ENCODE data around the gene NXF3.
"Not testable (repeated sequence)": the region's sequence is repeated elsewhere in the genome, so short reads cannot be mapped to it uniquely, and the experiment has no call there.

NXF3 gene

GRCh38 chrX:103092942-103093341 lies at the start of gene NXF3:
TSS of gene NXF3 (minus strand) at chrX:103093143. CDS start at chrX:103093023, 120 bp downstream.
- DNase-seq (ENCODE audit: low read depth in 2 of 2): no peak

GRCh38 chrX:103136528-103136927 lies 43.6 kb upstream of the NXF3 start:
- DNase-seq (ENCODE audit: low read depth in 2 of 2): not testable (repeated sequence)

GRCh38 chrX:103124284-103124683 lies 31.3 kb upstream of the NXF3 start:
- DNase-seq (ENCODE audit: low read depth in 2 of 2): no peak

- no peak for DNase-seq (ENCODE audit: low read depth in 2 of 2)
These were observed 27.8 kb upstream of the NXF3 start for GRCh38 chrX:103120748-103121147.

GRCh38 chrX:103116970-103117369 lies 24.0 kb upstream of the NXF3 start:
- not testable (repeated sequence) for DNase-seq (ENCODE audit: low read depth in 2 of 2)

- not testable (repeated sequence) for DNase-seq (ENCODE audit: low read depth in 2 of 2)
These were observed 16.6 kb upstream of the NXF3 start for GRCh38 chrX:103109497-103109896.

- DNase-seq (ENCODE audit: low read depth in 2 of 2): no peak
These were observed 14.9 kb upstream of the NXF3 start for GRCh38 chrX:103107836-103108235.

GRCh38 chrX:103107227-103107737 lies 14.3 kb upstream of the NXF3 start:
- not testable (repeated sequence) for DNase-seq (ENCODE audit: low read depth in 2 of 2)

- not testable (repeated sequence) for DNase-seq (ENCODE audit: low read depth in 2 of 2)
These were observed 11.4 kb upstream of the NXF3 start for GRCh38 chrX:103104370-103104769.

- DNase-seq (ENCODE audit: low read depth in 2 of 2): not testable (repeated sequence)
These were observed 10.9 kb upstream of the NXF3 start for GRCh38 chrX:103103866-103104265.

- DNase-seq (ENCODE audit: low read depth in 2 of 2): no peak
These were observed 8.5 kb upstream of the NXF3 start for GRCh38 chrX:103101299-103102042.

- DNase-seq (ENCODE audit: low read depth in 2 of 2): no peak
These were observed 7.5 kb upstream of the NXF3 start for GRCh38 chrX:103100484-103100883.

- no peak for DNase-seq (ENCODE audit: low read depth in 2 of 2)
These were observed 6.7 kb upstream of the NXF3 start for GRCh38 chrX:103099691-103100090.

GRCh38 chrX:103098488-103098887 lies 5.5 kb upstream of the NXF3 start:
- DNase-seq (ENCODE audit: low read depth in 2 of 2): no peak

GRCh38 chrX:103081051-103081450 lies 11.9 kb downstream of the NXF3 start:
- DNase-seq (ENCODE audit: low read depth in 2 of 2): no peak

- no peak for DNase-seq (ENCODE audit: low read depth in 2 of 2)
These were observed 19.5 kb downstream of the NXF3 start for GRCh38 chrX:103073467-103073866.

- DNase-seq (ENCODE audit: low read depth in 2 of 2): no peak
These were observed 26.3 kb downstream of the NXF3 start for GRCh38 chrX:103066606-103067005.

- no peak for DNase-seq (ENCODE audit: low read depth in 2 of 2)
These were observed 29.0 kb downstream of the NXF3 start, which contains the start of gene BEX1 for GRCh38 chrX:103063918-103064434. TSS of gene BEX1 (minus strand) at chrX:103064171. CDS start at chrX:103063274, 897 bp downstream.

GRCh38 chrX:103063191-103063845 lies 29.6 kb downstream of the NXF3 start:
- peak in 1 of 2 experiments; percentile 4 for DNase-seq (ENCODE audit: low read depth in 2 of 2)

GRCh38 chrX:103061486-103061885 lies 31.5 kb downstream of the NXF3 start:
- no peak for DNase-seq (ENCODE audit: low read depth in 2 of 2)

- DNase-seq (ENCODE audit: low read depth in 2 of 2): no peak
These were observed 36.0 kb downstream of the NXF3 start for GRCh38 chrX:103056902-103057301.

GRCh38 chrX:103052625-103053024 lies 40.3 kb downstream of the NXF3 start:
- no peak for DNase-seq (ENCODE audit: low read depth in 2 of 2)

Data from fibroblast of skin of left quadriceps (primary cell).